Dendritic cell treated with granulocyte-macrophage colony-stimulating factor and Interleukin-4, amounts not matched to agents 40 ng/mL and 50 ng/mL, for 4 days (primary cell): Measurements from ENCODE around the gene HES7.
A peak's percentile ranks its signal among the peaks of the same experiment; 100 is the strongest.

Experiments
- H3K27ac Mint-ChIP-seq: one replicate; pipeline ENCODE4 v1.8.0; 2022; ENCODE audit warnings: mild to moderate bottlenecking, mixed read lengths
- H3K27me3 Mint-ChIP-seq: one replicate; pipeline ENCODE4 v1.8.0; 2022; ENCODE audit warnings: mild to moderate bottlenecking, mixed read lengths
- H3K36me3 Mint-ChIP-seq: one replicate; pipeline ENCODE4 v1.8.0; 2022; ENCODE audit warnings: low read depth, mixed read lengths
- H3K4me1 Mint-ChIP-seq: one replicate; pipeline ENCODE4 v1.8.0; 2022; ENCODE audit warnings: low read depth, mixed read lengths
- H3K4me3 Mint-ChIP-seq: one replicate; pipeline ENCODE4 v1.8.0; 2022; ENCODE audit warnings: mild to moderate bottlenecking, moderate library complexity, mixed read lengths
- H3K9me3 Mint-ChIP-seq: one replicate; pipeline ENCODE4 v1.8.0; 2022; ENCODE audit warnings: mixed read lengths
- intact Hi-C: fragments of 100-400 bp; cut with micrococcal nuclease; formaldehyde crosslinking; loops from one replicate; pipeline ENCODE4 v1.15.0; 2022

The HES7 gene

DNA sequence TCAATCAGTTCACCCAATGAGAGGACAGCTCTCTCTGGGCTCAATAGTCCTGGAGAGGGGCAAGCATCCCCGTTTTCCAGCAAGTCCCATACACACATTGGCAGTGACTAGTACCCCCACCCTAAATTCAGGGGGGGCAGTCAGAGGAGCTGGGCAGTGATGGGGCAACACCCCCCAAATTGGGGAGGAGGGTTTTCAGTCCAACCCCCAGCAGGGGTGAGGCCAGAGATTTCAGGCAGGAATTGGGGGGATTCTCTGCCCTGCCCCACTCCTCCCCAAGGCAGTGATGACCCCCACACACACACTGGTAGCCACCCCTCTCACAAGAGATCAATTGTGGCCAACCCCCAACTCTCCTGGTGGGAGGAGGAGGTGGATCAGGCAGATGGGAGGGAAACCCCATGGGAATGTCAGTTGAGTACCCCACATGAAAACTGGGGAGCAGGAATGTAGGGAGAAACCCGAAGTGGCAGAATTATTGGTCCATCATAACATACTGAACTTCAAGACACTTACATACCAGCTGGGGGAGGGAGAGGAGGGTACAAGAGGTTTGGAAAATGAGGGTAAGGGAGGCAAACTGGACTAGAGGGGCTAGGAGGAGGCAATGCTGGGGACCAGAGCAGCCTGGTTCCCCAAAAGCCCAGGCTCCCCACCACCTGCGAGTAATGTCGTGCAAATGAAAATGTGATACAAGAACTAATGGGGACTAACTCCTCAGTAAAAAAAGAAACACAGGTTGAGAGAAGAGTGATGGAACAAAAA is 35.7 kb upstream of the HES7 start:
- Mint-ChIP-seq H3K9me3 (no peaks in the 10 kb centered on the region), H3K36me3 (peaks cover 43% of the 10 kb centered on the region), H3K4me3 (no peak overlapping the region), H3K27me3 (no peaks in the 10 kb centered on the region), H3K4me1 (peaks cover 59% of the 10 kb centered on the region), H3K27ac (no peak overlapping the region)
- intact Hi-C loops = loop anchor here (5.0 to 10.0 kb wide), 2 partner anchors 37 to 315 kb away; partner anchors contain the start of gene HES7

DNA sequence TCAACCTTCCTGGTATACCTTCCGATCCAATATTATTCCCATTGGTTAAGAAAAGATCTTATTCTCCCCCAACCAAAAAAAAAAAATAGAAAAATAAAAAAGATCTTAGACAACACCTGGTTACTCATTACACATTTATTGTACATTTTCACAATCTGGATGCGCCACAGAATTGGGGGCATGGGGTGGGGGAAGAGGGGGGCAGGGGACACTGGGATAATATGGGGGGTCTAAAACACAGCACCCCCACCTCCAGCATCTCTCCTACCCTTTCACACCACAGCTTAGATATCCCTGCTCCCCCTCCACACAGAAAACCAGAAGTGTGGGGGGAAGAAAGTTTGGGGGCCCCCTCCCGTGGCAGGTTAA is 35.1 kb upstream of the HES7 start:
- no peaks in the 10 kb centered on the region for H3K9me3 Mint-ChIP-seq
- no peak overlapping the region for H3K27ac Mint-ChIP-seq
- no peaks in the 10 kb centered on the region for H3K27me3 Mint-ChIP-seq
- H3K36me3 Mint-ChIP-seq = peaks cover 43% of the 10 kb centered on the region
- H3K4me3 Mint-ChIP-seq = no peak overlapping the region
- peaks cover 53% of the 10 kb centered on the region for H3K4me1 Mint-ChIP-seq
- intact Hi-C loops = loop anchor here (5.0 to 10.0 kb wide), 2 partner anchors 37 to 314 kb away; partner anchors contain the start of gene HES7

DNA sequence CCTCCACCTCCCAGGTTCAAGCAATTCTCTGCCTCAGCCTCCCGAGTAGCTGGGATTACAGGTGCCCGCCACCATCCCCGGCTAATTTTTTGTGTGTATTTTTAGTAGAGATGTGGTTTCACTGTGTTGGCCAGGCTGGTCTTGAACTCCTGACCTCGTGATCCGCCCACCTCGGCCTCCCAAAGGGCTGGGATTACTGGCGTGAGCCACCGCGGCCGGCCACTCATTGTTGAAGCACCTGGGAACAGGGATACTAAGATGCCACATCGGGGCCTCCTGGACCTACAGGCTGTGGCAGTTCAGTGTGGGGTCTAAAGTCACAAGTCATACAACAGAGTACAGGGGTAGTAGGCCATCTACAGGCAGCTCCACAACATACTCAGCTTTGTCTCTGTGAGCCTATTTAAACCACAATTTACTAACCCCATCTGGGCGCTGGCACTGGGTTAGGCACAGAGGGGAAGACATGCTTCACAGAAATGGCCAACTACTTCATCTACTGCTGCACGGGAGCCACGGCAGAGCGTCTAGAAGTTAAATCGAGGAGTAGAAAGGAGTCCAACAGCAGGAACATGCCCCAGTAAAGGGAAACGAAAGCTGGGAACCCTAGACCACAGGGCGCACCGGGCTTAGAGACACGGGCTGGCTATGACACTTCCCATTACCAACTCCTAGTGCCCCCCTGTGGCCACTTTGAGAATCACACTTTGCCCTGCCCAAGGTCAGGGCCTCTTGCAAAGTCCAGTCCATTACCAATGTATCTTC is 34.5 kb upstream of the HES7 start:
- Mint-ChIP-seq H3K4me3 (peak overlapping the region; percentile 58), H3K27ac (no peak overlapping the region), H3K4me1 (peaks cover 47% of the 10 kb centered on the region), H3K9me3 (no peaks in the 10 kb centered on the region), H3K36me3 (peaks cover 43% of the 10 kb centered on the region), H3K27me3 (no peaks in the 10 kb centered on the region)
- intact Hi-C loops = loop anchor here (1.0 to 10.0 kb wide), 3 partner anchors 20 to 314 kb away; partner anchors contain the start of gene HES7

DNA sequence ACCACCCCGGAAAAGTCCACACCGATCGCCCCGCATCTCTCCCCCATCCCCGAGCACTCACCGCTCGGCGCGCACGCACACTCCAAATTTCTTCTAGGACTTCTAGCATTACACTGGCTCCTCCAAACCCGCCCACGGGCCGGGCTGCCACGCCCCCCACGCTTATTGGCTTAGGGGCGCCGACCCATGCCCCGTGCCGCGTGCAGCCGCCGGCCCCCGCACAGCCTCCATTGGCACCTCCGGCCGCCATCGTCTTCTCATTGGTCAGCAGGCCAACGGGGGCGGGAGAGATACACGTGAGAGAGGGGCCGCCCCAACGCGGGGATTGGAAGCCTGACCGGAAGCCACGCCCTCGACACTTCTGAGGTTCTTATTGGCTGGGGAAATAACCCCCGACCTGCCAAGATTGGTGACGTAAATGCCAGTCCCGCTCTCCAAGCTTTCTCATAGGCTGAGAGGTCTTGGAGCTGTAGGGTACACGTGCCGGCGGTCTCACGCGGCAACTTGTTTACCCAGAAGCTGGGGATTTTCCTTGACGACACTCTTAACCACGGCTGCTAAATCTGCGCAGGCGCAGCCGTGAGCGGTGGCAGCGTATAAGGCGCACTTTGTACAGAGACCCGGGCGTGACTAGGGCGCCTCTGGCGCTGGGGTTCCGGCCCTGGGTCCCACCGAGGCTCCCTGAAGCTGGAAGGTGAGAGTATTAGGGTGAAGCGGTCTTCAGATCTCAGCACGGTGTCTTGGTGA is 32.5 kb upstream of the HES7 start:
- Mint-ChIP-seq H3K36me3 (peaks cover 40% of the 10 kb centered on the region), H3K4me3 (no peak overlapping the region), H3K27ac (no peak overlapping the region), H3K9me3 (no peaks in the 10 kb centered on the region), H3K27me3 (no peaks in the 10 kb centered on the region), H3K4me1 (peaks cover 32% of the 10 kb centered on the region)
- intact Hi-C loops = loop anchor here (5.0 to 10.0 kb wide), 2 partner anchors 34 to 312 kb away; partner anchors contain the start of gene HES7

DNA sequence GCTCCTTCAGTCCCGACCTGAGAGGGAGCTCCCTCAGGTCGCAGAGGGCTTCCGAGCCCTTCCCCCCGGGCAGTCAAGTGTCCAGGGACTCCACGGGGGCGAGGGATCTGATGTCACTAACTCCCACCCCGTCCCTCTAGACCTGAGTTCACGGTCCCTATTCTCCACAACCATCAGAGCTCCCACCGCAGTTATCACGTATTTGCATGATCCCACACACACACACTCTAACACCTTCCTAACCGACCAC is 32.0 kb upstream of the HES7 start:
- H3K27me3 Mint-ChIP-seq = no peaks in the 10 kb centered on the region
- peaks cover 36% of the 10 kb centered on the region for H3K36me3 Mint-ChIP-seq
- H3K4me3 Mint-ChIP-seq = no peak overlapping the region
- H3K27ac Mint-ChIP-seq = no peak overlapping the region
- H3K9me3 Mint-ChIP-seq = no peaks in the 10 kb centered on the region
- peaks cover 27% of the 10 kb centered on the region for H3K4me1 Mint-ChIP-seq
- intact Hi-C loops = loop anchor here (5.0 to 10.0 kb wide), 2 partner anchors 34 to 311 kb away; partner anchors contain the start of gene HES7

DNA sequence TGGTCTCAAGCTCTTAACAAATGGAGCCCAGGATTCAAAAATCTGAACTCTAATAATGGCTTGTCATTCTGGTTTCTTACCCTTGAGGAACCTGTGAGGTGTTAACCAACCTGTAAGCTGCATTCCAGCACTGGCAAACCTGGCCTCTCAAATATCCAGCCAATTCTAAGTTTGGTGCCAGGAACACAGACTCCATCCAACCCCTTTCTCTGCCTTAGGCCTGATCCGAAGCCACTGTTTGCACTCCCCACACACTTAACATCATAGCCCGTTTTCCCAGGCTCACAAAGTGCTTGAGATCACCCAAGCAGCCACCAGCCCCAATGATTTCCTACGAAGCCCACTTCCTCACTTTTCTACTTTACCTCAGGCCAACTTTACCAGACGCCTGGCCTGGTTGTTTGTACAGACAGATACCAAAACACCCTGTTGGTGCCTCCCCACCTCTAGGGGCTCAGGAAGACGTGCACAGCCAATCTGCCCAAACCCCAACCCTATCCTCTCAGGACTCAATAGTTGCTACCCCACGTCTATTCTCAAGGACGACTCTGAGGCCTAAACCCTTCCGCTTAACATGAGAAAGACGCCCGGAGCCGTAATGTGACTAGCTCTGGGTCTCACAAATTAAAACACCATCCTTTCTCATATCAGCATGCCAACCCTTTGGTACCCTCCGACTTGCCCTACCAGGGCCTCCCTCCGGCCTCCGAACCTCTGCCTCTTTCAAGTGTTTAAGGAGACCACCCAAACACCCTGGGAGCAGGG is 31.5 kb upstream of the HES7 start:
- Mint-ChIP-seq H3K27ac (no peak overlapping the region), H3K9me3 (no peaks in the 10 kb centered on the region), H3K36me3 (peaks cover 32% of the 10 kb centered on the region), H3K4me1 (peaks cover 26% of the 10 kb centered on the region), H3K4me3 (no peak overlapping the region), H3K27me3 (no peaks in the 10 kb centered on the region)
- intact Hi-C loops = loop anchor here (5.0 to 10.0 kb wide), 2 partner anchors 33 to 311 kb away; partner anchors contain the start of gene HES7

DNA sequence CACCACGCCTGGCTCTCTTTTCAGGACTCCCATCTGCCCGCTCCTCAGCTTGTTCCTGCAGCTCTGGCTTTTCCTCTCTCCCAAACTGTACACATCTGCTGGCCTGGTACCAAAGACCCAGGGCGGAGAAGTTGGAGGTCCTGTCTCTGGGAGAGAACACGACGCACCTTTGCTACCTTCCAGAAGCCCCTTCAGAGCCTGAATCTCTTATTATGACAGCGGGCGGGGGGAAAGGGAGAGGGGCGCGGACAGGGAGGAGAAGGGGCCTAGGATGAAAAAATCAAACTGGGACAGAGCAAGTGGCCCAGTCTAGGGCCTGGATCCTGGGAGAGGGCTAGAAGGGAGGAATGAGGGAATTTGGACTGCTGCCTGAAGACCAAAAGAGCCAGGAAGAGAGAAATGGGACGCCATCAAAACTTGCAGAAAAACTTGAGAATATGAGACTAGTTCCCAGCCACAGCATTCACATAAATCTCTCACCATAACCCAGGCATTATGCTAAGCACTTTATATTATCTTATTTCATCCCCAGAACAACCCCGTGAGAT is 30.8 kb upstream of the HES7 start:
- Mint-ChIP-seq H3K4me1 (peaks cover 26% of the 10 kb centered on the region), H3K36me3 (peaks cover 32% of the 10 kb centered on the region)
- intact Hi-C loops = loop anchor here (5.0 to 10.0 kb wide), 2 partner anchors 32 to 310 kb away; partner anchors contain the start of gene HES7

DNA sequence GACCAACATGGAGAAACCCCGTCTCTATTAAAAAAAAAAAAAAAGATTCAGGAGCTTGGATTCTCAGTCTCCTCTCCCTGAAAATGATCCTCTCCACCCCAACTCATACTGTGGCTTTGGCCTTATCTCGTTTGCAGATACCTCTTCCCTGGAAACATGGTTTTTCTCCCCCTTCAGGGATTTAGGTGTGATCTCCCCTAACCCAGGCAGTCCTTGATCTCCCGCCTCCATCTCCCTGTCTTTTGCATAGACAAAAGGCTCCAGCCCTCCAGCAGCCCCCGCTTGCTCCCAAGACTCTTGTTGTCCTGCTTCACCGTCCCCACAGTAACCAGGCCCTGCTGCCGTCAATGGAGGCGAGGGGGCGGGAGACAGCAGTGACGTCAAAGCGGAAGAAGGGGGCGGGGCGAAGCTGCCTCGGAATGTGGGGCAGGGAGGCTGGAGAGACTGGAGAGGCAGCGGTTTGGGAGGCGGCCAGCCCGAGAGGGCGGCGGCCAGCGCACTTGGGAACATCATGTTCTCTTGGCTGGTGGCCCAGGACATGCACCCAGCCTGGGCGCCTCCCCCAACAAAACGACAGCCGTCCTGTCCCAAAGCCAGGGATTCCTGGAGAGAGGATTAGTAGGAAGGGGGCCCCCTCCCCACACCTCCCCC is 30.2 kb upstream of the HES7 start:
- intact Hi-C loops = loop anchor here (10.0 kb wide), 1 partner anchor 309 kb away; no protein-coding TSS in a partner anchor
- Mint-ChIP-seq H3K9me3 (no peaks in the 10 kb centered on the region), H3K27ac (no peak overlapping the region), H3K27me3 (no peaks in the 10 kb centered on the region), H3K4me1 (peaks cover 21% of the 10 kb centered on the region), H3K36me3 (peaks cover 32% of the 10 kb centered on the region), H3K4me3 (peak overlapping the region; percentile 70)

More for the DNA sequence above, 30.8 kb upstream of the HES7 start:
- no peaks in the 10 kb centered on the region for H3K9me3 Mint-ChIP-seq
- H3K27ac Mint-ChIP-seq = no peak overlapping the region
- H3K4me3 Mint-ChIP-seq = peak overlapping the region; percentile 70
- no peaks in the 10 kb centered on the region for H3K27me3 Mint-ChIP-seq

DNA sequence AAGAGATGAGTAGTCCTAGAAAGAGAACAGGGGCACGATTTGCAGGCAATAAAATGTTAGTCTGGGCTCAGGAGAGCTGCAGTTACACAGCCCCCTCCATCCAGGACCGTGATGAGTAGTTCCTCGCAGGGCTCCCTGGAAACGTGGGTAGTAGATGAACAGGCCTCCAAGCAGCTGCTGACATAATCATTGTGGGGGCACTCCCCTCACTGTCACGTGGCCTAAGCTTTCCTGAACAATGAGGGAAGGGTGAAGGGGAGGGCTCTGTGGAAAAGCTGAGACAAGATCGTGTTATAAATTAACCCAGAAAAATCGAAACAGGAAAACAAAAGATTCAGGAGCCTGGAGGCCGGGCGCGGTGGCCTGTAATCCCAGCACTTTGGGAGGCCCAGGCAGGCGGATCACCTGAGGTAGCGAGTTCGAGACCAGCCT is 29.6 kb upstream of the HES7 start:
- Mint-ChIP-seq H3K4me1 (peaks cover 18% of the 10 kb centered on the region), H3K9me3 (no peaks in the 10 kb centered on the region), H3K27me3 (no peaks in the 10 kb centered on the region), H3K27ac (no peak overlapping the region), H3K4me3 (peak overlapping the region; percentile 70), H3K36me3 (peaks cover 36% of the 10 kb centered on the region)
- intact Hi-C loops = loop anchor here (10.0 kb wide), 1 partner anchor 309 kb away; no protein-coding TSS in a partner anchor

DNA sequence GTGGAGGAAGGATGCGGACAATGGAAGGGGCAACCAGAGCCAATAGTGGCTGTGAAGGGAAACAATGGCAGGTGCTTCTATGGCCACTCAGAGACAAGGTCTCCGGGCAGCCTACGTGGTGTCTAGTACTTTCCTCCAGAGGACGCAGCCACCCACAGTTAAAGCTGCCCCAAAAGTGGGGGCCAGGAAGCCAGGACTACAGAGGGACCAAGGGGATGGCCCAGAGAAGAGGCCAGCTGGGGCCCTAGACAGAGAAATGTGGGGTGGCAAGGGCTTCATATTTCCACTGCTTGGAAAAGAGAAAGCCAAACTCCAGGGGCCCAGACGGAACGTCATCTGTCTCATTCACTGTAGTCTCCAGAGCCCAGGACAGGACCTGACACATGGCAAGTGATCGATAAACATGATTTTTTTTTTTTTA is 29.1 kb upstream of the HES7 start:
- no peak overlapping the region for H3K27ac Mint-ChIP-seq
- no peaks in the 10 kb centered on the region for H3K27me3 Mint-ChIP-seq
- H3K36me3 Mint-ChIP-seq = peaks cover 36% of the 10 kb centered on the region
- peaks cover 13% of the 10 kb centered on the region for H3K4me1 Mint-ChIP-seq
- intact Hi-C loops = loop anchor here (10.0 kb wide), 1 partner anchor 308 kb away; no protein-coding TSS in a partner anchor
- no peak overlapping the region for H3K4me3 Mint-ChIP-seq
- no peaks in the 10 kb centered on the region for H3K9me3 Mint-ChIP-seq

DNA sequence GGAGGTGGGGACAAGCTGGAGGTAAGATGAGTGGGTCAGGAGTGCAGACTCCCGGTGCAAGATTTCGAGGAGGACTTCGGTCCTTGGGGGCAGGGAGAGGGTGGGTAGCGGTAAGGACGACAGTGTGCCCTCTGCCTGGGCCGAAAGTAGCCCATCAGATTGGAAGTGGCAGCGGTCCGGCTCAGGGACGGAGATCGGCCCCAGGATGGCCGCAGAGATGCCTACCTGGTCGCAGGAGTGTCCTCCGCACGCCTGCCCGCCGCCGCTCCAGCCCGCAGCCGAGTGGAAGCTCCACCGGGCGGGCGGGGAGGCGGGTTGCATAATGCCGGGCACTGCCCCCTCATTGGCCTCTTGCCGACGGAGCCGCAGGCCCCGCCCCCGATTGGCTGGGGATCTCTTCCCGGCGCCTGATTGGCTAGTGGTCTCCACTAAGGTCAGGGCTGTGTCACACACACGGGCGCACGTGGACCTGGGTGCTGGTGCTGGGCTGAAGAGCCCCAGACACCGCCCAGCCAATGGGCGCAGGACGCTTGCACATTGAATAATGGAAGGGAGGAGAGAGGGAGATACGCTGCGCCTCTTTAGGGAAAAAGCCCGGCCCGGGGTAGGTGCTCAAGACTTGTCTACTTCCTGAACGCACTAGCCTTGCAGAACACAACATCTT is 28.3 kb upstream of the HES7 start, which contains the start of gene PER1:
PER1 (minus strand) TSS at position 293 of the 664 bp plus-strand sequence. CDS start 1,698 bp downstream, outside the sequence.
- Mint-ChIP-seq H3K27me3 (no peaks in the 10 kb centered on the region), H3K4me3 (peak within 1 kb of the TSS; percentile 84), H3K9me3 (no peaks in the 10 kb centered on the region), H3K27ac (no peak within 1 kb of the TSS), H3K36me3 (peaks cover 42% of the 10 kb centered on the region), H3K4me1 (peaks cover 13% of the 10 kb centered on the region)
- intact Hi-C loops = loop anchor here (10.0 kb wide), 1 partner anchor 307 kb away; no protein-coding TSS in a partner anchor

DNA sequence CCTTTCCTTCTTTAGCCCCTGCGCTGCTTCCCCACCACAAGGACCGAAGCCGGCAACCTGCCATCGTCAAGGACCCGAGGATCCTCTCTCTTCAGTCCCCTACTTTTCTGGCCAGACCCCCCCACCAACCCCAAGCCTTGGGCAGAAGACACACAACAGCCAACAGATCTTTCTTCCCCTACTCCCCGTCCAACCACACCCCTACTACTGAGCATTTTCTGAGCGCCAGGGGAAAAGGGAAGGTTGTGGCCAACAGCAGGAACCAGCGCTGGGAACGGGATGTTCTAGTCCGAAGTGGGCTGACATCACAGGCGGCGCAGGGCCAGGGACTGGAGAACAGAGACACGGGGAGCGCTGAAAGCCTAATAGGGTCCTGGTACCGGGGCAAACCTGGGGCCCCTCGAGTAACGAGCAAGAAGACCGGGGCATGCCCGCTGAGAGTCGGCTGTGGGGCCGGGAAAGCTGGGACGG is 27.8 kb upstream of the HES7 start:
- intact Hi-C loops = loop anchor here (10.0 kb wide), 1 partner anchor 307 kb away; no protein-coding TSS in a partner anchor
- Mint-ChIP-seq H3K27ac (no peak overlapping the region), H3K36me3 (peaks cover 48% of the 10 kb centered on the region), H3K4me1 (peaks cover 13% of the 10 kb centered on the region), H3K27me3 (no peaks in the 10 kb centered on the region), H3K9me3 (no peaks in the 10 kb centered on the region), H3K4me3 (peak overlapping the region; percentile 84)
